GM12892 (cell line): ENCODE results near the gene YPEL3.
A peak's percentile ranks its signal among the peaks of the same experiment; 100 is the strongest.

Experiments used
- DNase-seq: peaks from one replicate; pipeline ENCODE4 v3.0.0; 2011; ENCODE audit not compliant: insufficient read length
- FAIRE-seq: peaks from 2 replicates; lab custom pipeline; 2011; peaks lifted over from hg19 to GRCh38; lab: Jason Lieb, UNC
- POLR2A ChIP-seq: IDR thresholded peaks from 2 replicates; pipeline ENCODE4 v1.6.1; 2011; ENCODE audit warnings: low read depth, low read length, control low read depth
- POLR2AphosphoS5 ChIP-seq: IDR thresholded peaks from 2 replicates; pipeline ENCODE4 v1.6.1; 2011; ENCODE audit warnings: low read depth, low read length, control low read depth
- TAF1 ChIP-seq: IDR thresholded peaks from 2 replicates; pipeline ENCODE4 v1.6.1; 2011; ENCODE audit warnings: low read depth, mild to moderate bottlenecking, control low read depth, low read length, borderline replicate concordance

YPEL3 gene

GRCh38 chr16:30096862-30097563 is 1.0 kb upstream of the YPEL3 start:
- DNase-seq (no peak), FAIRE-seq (peak; percentile 9)
- TF ChIP-seq TAF1 (no peak), POLR2AphosphoS5 (no peak), POLR2A (no peak)

- DNase-seq, result no peak
- no peak for FAIRE-seq
- no peak for TF ChIP-seq POLR2AphosphoS5
- no peak for TF ChIP-seq POLR2A
- TF ChIP-seq TAF1, result no peak
These were observed 591 bp downstream of the YPEL3 start for GRCh38 chr16:30095166-30096078.

GRCh38 chr16:30094541-30095165 is 1.4 kb downstream of the YPEL3 start:
- DNase-seq (no peak), FAIRE-seq (no peak)
- TF ChIP-seq POLR2AphosphoS5, result no peak
- TF ChIP-seq TAF1, result no peak
- TF ChIP-seq POLR2A, result no peak

GRCh38 chr16:30092373-30093010 is 3.5 kb downstream of the YPEL3 start:
- FAIRE-seq (peak; percentile 89), DNase-seq (peak; percentile 85)
- TF ChIP-seq TAF1 (no peak), POLR2AphosphoS5 (peak; percentile 36; the same call in 1 of the 2 replicates), POLR2A (0 out of 2 replicates have a peak, but pooled peaks have one; percentile 27)

- peak; percentile 91 for FAIRE-seq
- DNase-seq, result peak; percentile 92
- TF ChIP-seq TAF1 (no peak), POLR2A (peak; percentile 49; the same call in 1 of the 2 replicates), POLR2AphosphoS5 (peak; percentile 68; the same call in 1 of the 2 replicates)
These were observed 4.3 kb downstream of the YPEL3 start, which contains the start of gene TBX6 for GRCh38 chr16:30091474-30092372. Gene TBX6, minus strand, starts transcription at chr16:30091924. Its CDS starts 731 bp downstream, at chr16:30091193.

- DNase-seq (no peak), FAIRE-seq (no peak)
- no peak for TF ChIP-seq TAF1
- no peak for TF ChIP-seq POLR2AphosphoS5
- no peak for TF ChIP-seq POLR2A
These were observed 5.2 kb downstream of the YPEL3 start for GRCh38 chr16:30090610-30091331.

- TF ChIP-seq POLR2A (no peak), POLR2AphosphoS5 (no peak), TAF1 (no peak)
- DNase-seq (no peak), FAIRE-seq (no peak)
These were observed 7.0 kb downstream of the YPEL3 start for GRCh38 chr16:30088832-30089624.

- TF ChIP-seq TAF1 (no peak), POLR2A (no peak), POLR2AphosphoS5 (no peak)
- DNase-seq (no peak), FAIRE-seq (no peak)
These were observed 7.7 kb downstream of the YPEL3 start for GRCh38 chr16:30088237-30088831.

GRCh38 chr16:30087181-30087898 is 8.7 kb downstream of the YPEL3 start:
- no peak for TF ChIP-seq POLR2A
- TF ChIP-seq TAF1, result no peak
- TF ChIP-seq POLR2AphosphoS5, result no peak
- no peak for DNase-seq

More at GRCh38 chr16:30087181-30087898, 8.7 kb downstream of the YPEL3 start:
- no peak for FAIRE-seq
